ENCODE data around the gene NR3C2.

The NR3C2 gene

GRCh38 chr4:148270630-148271029, 171.6 kb downstream of the NR3C2 start:
- CTCF ChIA-PET: no interaction called here

GRCh38 chr4:148268835-148269234, 173.4 kb downstream of the NR3C2 start:
- TF ChIP-seq, protein P1, sequence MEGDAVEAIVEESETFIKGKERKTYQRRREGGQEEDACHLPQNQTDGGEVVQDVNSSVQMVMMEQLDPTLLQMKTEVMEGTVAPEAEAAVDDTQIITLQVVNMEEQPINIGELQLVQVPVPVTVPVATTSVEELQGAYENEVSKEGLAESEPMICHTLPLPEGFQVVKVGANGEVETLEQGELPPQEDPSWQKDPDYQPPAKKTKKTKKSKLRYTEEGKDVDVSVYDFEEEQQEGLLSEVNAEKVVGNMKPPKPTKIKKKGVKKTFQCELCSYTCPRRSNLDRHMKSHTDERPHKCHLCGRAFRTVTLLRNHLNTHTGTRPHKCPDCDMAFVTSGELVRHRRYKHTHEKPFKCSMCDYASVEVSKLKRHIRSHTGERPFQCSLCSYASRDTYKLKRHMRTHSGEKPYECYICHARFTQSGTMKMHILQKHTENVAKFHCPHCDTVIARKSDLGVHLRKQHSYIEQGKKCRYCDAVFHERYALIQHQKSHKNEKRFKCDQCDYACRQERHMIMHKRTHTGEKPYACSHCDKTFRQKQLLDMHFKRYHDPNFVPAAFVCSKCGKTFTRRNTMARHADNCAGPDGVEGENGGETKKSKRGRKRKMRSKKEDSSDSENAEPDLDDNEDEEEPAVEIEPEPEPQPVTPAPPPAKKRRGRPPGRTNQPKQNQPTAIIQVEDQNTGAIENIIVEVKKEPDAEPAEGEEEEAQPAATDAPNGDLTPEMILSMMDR (IDR thresholded peaks at IDR 0.05; ENCODE audit: insufficient read depth, low read length, missing control alignments): no peak
- no peak for DNase-seq (ENCODE audit: low read depth, low spot score)
- H3K4me3 ChIP-seq (ENCODE audit: low read depth, low read length): no peak overlapping the region
- CTCF ChIA-PET: no interaction called here
- POLR2A ChIA-PET: no interaction called here

More at GRCh38 chr4:148270630-148271029, 171.6 kb downstream of the NR3C2 start:
- TF ChIP-seq, protein P1 (IDR thresholded peaks at IDR 0.05; ENCODE audit: insufficient read depth, low read length, missing control alignments): no peak
- no peak overlapping the region for H3K4me3 ChIP-seq (ENCODE audit: low read depth, low read length)
- no peak for DNase-seq (ENCODE audit: low read depth, low spot score)
- POLR2A ChIA-PET: no interaction called here

- ChIA-PET POLR2A (no interaction called here), CTCF (no interaction called here)
- H3K4me3 ChIP-seq (ENCODE audit: low read depth, low read length): no peak overlapping the region
- TF ChIP-seq, protein P1 (IDR thresholded peaks at IDR 0.05; ENCODE audit: insufficient read depth, low read length, missing control alignments): no peak
- DNase-seq (ENCODE audit: low read depth, low spot score): no peak
Observed at GRCh38 chr4:148266921-148267320, 175.3 kb downstream of the NR3C2 start.

DNA sequence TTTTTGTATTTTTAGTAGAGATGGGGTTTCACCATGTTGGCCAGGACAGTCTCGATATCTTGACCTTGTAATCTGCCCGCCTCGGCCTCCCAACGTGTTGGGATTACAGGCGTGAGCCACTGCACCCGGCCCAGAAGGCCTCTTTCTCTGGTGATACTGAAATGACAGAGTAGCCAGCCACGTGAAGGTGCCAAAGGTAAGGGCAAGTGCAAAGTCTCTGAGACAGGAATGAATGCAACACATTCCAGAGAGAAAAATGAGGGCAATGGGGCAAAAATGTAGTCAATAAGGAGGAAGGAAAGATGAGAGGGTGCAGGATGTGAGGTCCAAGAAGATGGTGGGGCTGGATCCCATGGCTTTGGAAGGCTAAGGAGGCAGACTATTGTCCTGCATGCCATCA, 176.0 kb downstream of the NR3C2 start:
- TF ChIP-seq, protein P1 (IDR thresholded peaks at IDR 0.05; ENCODE audit: insufficient read depth, low read length, missing control alignments): no peak
- POLR2A ChIA-PET: no interaction called here
- CTCF ChIA-PET: no interaction called here

DNA sequence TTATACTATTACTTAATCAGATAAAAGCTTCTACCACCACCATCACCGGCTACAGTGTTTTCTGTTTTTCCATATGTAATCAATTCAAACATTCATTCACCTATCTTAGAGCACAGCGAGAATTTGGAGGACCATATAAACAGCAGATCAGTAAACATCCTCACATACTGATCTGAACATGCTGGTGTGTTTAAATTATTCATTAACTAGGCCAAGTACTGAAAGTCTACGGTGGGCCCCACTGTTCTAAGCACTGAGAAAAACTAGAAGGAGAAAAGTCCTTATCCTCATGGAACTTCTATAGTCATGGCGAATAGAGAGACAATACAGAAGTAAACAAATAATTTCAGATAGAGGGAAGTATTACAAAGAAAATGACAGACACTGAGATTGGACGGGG, 176.6 kb downstream of the NR3C2 start:
- ChIA-PET POLR2A (no interaction called here), CTCF (no interaction called here)
- TF ChIP-seq, protein P1 (IDR thresholded peaks at IDR 0.05; ENCODE audit: insufficient read depth, low read length, missing control alignments): no peak
- no peak overlapping the region for H3K4me3 ChIP-seq (ENCODE audit: low read depth, low read length)
- DNase-seq (ENCODE audit: low read depth, low spot score): no peak

More for the DNA sequence above, 176.0 kb downstream of the NR3C2 start:
- no peak overlapping the region for H3K4me3 ChIP-seq (ENCODE audit: low read depth, low read length)
- DNase-seq (ENCODE audit: low read depth, low spot score): no peak

GRCh38 chr4:148263802-148264201, 178.4 kb downstream of the NR3C2 start:
- CTCF ChIA-PET: no interaction called here
- H3K4me3 ChIP-seq (ENCODE audit: low read depth, low read length): no peak overlapping the region
- no peak for DNase-seq (ENCODE audit: low read depth, low spot score)
- POLR2A ChIA-PET: no interaction called here
- TF ChIP-seq, protein P1 (IDR thresholded peaks at IDR 0.05; ENCODE audit: insufficient read depth, low read length, missing control alignments): no peak
